GM20000 (cell line): ENCODE measurements around the gene LRRC3.

Experiments used
- DNase-seq: peaks from one replicate; pipeline ENCODE4 v3.0.0; 2012; ENCODE audit warnings: low spot score
- TF ChIP-seq, protein P1 (sequence below): IDR thresholded peaks from 2 replicates; pipeline ENCODE4 v1.5.1; 2012; ENCODE audit warnings: mild to moderate bottlenecking, control low read depth; ENCODE audit errors: extremely low read depth, missing control alignments

The LRRC3 gene

DNA sequence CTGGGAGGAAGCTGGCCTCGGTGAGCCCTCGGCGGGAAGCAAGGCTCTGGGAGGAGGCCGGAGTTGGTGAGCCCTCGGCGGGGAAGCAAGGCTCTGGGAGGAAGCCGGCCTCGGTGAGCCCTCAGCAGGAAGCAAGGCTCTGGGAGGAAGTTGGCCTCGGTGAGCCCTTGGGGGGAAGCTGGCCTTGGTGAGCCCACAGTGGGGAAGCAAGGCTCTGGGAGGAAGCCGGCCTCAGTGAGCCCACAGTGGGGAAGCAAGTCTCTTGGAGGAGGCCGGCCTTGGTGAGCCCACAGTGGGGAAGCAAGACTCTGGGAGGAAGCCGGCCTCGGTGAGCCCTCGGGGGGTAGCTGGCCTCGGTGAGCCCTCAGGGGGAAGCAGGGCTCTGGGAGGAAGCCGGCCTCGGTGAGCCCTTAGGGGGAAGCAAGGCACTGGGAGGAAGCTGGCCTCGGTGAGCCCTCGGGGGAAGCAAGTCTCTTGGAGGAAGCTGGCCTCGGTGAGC lies 48.6 kb downstream of the LRRC3 start:
- TF ChIP-seq, protein P1, sequence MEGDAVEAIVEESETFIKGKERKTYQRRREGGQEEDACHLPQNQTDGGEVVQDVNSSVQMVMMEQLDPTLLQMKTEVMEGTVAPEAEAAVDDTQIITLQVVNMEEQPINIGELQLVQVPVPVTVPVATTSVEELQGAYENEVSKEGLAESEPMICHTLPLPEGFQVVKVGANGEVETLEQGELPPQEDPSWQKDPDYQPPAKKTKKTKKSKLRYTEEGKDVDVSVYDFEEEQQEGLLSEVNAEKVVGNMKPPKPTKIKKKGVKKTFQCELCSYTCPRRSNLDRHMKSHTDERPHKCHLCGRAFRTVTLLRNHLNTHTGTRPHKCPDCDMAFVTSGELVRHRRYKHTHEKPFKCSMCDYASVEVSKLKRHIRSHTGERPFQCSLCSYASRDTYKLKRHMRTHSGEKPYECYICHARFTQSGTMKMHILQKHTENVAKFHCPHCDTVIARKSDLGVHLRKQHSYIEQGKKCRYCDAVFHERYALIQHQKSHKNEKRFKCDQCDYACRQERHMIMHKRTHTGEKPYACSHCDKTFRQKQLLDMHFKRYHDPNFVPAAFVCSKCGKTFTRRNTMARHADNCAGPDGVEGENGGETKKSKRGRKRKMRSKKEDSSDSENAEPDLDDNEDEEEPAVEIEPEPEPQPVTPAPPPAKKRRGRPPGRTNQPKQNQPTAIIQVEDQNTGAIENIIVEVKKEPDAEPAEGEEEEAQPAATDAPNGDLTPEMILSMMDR, result no peak
- DNase-seq, result no peak

DNA sequence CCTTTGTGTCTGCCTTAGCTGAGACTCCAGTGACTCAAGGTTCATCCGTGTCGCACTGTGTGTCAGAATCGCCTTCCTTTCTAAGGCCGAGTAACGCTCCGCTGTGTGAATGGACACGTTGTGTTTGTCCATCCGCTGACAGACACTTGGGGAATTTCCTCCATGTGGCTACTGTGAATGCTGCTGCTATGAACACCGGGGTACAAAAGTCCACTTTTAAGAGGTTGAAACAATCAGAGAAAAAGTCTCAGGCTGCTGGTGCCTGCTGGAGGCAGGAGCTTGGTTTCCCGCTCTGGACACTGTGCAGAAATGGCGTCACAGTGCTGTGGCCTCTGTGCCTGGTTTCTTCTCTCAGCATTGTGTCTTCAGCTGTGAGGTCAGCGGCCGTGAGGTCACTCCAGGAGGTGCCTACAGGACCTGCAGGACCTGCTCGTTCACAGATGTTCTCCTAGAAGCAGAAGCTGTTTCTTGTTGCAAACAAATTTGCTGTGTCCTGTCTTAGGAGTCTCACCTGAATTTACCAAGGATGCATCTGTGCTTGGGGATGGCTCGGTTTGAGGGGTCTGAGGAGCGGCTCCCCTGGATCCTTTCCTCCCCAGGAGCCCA lies 50.5 kb downstream of the LRRC3 start:
- DNase-seq, result no peak
- TF ChIP-seq, protein P1, result no peak

DNA sequence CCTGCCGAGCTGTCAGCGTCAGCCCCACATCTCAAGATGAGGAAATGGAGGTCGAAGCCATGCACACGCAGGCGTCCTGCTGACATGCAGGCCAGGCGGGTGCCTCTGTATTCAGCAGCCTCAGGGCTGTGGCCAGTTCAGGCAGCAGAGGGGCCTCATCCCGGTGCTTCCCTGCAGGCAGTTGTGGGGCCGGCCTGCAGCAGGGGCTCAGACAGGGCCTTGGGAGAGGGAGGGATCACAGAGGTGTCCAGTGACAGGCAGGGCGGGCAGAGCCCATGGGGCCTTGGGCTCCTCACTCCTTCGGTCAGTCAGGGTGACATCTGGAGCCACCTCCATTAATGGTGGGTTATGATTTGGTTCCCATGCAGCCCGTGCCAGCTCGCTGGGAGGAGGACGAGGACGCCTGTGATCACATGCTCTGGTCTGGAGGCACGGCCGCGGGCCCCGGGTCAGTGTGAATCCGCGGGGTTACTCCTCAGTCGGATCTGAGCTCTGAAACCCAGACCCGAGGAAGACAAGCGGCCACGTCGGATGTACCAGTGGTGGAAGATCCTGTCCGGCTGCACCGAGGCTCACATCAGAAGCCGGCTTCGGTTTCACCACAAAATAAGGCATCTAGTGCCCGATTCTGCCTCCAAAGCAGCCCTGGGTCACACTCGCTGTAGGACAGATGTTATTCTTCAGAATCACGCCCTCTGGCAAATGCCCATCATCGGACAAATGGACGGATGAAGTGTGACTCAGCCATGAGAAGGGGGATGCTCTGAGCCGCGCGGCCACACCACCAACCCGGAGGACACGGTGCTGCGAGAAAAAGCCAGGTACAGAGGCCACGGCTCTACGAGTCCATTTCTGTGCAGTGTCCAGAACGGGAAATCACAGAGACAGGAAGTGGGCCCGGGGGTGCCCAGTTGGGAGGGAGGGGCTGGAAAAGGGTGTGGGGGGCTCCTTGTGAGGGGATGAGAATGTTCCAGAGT lies 51.3 kb downstream of the LRRC3 start:
- no peak for DNase-seq
- TF ChIP-seq, protein P1, result no peak

DNA sequence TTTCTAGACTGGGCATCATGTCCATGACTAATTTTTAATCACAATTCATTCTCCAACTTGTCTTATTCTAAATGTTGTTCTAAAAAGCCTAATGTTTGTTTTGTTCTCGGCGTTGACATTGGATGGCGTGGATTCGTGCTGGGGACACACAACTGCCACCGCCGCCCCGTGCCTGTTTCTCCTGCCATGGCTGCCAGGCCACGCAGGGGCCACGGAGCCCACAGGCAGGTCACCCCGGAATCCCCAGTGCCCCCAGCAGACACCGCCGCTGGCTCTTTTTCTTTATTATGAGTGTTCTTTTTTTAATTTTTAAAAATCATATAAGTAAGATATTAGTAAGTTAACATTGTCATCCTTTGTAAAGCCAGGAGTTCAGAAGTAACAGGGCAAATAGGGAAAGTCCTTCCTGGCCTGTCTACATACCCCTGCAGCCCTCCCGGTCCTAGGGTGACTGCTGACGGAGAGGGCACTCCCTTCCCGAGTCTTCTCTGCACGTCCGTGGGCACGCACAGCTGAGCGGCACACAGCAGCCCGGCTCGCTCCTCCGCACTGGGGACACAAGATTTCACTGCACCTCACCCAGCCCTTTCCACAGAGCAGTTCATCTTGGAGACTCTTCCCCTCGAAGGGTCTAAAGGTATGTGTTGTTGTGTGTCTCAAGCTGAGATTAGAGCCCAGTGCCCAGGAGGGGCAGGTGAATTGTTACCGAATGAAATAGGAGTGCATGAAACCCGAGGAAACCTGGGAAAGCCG lies 52.5 kb downstream of the LRRC3 start:
- DNase-seq, result no peak
- TF ChIP-seq, protein P1, result no peak

DNA sequence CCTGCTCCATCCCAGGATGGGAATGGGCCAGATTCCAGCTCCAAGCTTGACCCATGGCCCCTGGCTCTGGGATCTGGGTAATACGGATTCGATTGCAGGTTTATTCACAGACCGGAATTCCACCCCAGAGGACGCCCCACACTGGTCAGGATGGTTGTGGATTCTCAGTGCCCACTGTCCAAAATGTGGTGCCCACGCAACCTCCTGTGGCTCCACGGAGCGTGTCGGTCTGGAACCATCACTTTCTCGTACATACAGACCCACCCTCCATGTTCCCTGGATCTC lies 53.1 kb downstream of the LRRC3 start:
- TF ChIP-seq, protein P1, result no peak
- DNase-seq, result no peak

DNA sequence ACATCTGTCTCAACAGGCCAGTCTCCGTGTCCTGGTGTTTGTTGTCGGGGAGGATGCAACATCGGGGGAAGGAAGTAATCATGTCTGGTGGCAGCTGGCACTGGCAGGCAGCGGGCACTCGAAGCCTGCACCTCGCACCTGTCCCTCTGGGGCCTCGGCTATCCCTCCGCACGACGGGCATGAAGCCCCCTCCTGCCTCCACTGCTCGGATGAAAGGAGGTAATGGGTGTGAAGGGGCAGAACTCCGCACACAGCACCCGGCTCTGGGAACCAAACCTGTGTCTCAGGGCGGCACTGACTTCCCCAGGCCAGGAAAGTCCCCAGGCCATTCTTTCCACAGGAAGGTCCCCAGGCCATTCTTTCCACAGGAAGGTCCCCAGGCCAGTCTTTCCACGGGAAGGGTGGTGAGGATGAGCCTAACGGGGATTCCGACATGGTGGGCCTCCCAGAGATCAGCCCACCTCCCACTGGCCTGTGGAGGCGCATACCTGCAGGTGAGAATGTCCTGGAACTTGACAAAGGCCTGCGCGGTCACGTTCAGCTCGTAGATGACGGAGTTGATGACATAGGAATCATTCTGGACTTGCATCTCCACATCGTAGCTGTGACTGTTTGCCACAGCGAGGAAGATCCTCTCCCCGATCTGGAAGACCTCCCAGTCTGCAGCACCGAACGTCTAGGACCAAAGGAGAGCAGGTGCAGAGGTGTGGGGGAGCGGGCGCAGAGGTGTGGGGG lies 53.6 kb downstream of the LRRC3 start:
- DNase-seq, result no peak
- TF ChIP-seq, protein P1, result no peak
